Epithelial cell of esophagus (primary cell): ENCODE results near the gene CEP112.
A peak's percentile ranks its signal among the peaks of the same experiment; 100 is the strongest.
"Not testable (repeated sequence)": the region's sequence is repeated elsewhere in the genome, so short reads cannot be mapped to it uniquely, and the experiment has no call there.

Source experiments
- DNase-seq: peaks from one replicate; pipeline ENCODE4 v3.0.0; 2010; ENCODE audit warnings: low read depth
- H3K4me3 ChIP-seq: 2 replicates; pipeline ENCODE4 v1.5.1; 2011; ENCODE audit warnings: mild to moderate bottlenecking, low read length, control low read depth
- CTCF ChIP-seq: IDR thresholded peaks from 2 replicates; pipeline ENCODE4 v1.5.1; 2011; ENCODE audit warnings: low read depth, mild to moderate bottlenecking, low read length, control low read depth, inconsistent platforms; ENCODE audit not compliant: insufficient read depth; ENCODE audit errors: missing control alignments

The CEP112 gene

GRCh38 chr17:65833214-65833613 lies 358.7 kb downstream of the CEP112 start:
- H3K4me3 ChIP-seq: no peak overlapping the region
- DNase-seq: no peak
- TF ChIP-seq CTCF: no peak

GRCh38 chr17:65830356-65830755 lies 361.6 kb downstream of the CEP112 start:
- TF ChIP-seq CTCF: no peak
- H3K4me3 ChIP-seq: no peak overlapping the region
- DNase-seq: no peak

GRCh38 chr17:65826577-65826976 lies 365.4 kb downstream of the CEP112 start:
- peak; percentile 79 for DNase-seq
- not testable (repeated sequence) for H3K4me3 ChIP-seq

- no peak for TF ChIP-seq CTCF
- H3K4me3 ChIP-seq: no peak overlapping the region
- no peak for DNase-seq
These were observed 367.0 kb downstream of the CEP112 start for GRCh38 chr17:65824901-65825300.

- no peak overlapping the region for H3K4me3 ChIP-seq
- DNase-seq: peak; percentile 35
- TF ChIP-seq CTCF: no peak
These were observed 368.2 kb downstream of the CEP112 start for GRCh38 chr17:65823713-65824112.

GRCh38 chr17:65820811-65821210 lies 371.1 kb downstream of the CEP112 start:
- no peak for TF ChIP-seq CTCF
- DNase-seq: no peak
- no peak overlapping the region for H3K4me3 ChIP-seq

- H3K4me3 ChIP-seq: no peak overlapping the region
- no peak for DNase-seq
- TF ChIP-seq CTCF: no peak
These were observed 371.6 kb downstream of the CEP112 start for GRCh38 chr17:65820306-65820705.

- no peak for DNase-seq
- TF ChIP-seq CTCF: no peak
- no peak overlapping the region for H3K4me3 ChIP-seq
These were observed 372.1 kb downstream of the CEP112 start for GRCh38 chr17:65819810-65820209.
